ENCODE results near the gene LRRC71.

DNA sequence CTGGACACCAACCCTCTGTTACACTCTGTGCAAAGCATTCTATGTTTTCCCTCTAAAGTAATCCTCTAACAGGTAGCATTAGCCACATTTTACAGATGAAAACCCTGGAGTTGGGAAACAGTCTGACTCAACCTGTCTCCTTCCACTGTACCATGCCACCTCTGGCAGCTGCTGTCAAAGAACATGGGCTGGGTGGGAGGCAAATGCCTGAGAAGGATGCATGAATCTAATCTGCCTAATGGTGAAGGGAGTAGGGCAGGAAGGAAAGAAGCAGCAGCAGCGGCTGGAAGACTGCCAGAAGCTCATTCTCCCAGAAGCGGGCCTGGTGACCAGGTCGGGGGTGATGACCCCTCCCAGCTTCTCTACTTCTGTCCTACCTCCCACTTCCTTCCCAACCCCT lies 21.7 kb downstream of the LRRC71 start:
- TF ChIP-seq GATAD2A (CRISPR knock-in tag; IDR thresholded peaks at IDR 0.05) (no peak), MYNN (CRISPR knock-in tag; IDR thresholded peaks at IDR 0.05; ENCODE audit: low read depth) (no peak), ZNF768 (CRISPR knock-in tag; IDR thresholded peaks at IDR 0.05) (no peak), HNF4G (IDR thresholded peaks at IDR 0.05; ENCODE audit: borderline replicate concordance, low read depth, low read length) (no peak), HNF4G (CRISPR knock-in tag; IDR thresholded peaks at IDR 0.05; ENCODE audit: borderline replicate concordance, low read depth) (no peak), EZH2 (conservative IDR thresholded peaks at IDR 0.05; ENCODE audit: low read depth, low read length) (no peak), SIN3A (IDR thresholded peaks at IDR 0.05; ENCODE audit: borderline replicate concordance, low read depth, low read length) (no peak), RFX5 (IDR thresholded peaks at IDR 0.05; ENCODE audit: low read depth, low read length) (no peak), CHD2 (IDR thresholded peaks at IDR 0.05; ENCODE audit: low read depth, low read length) (no peak)
- TF ChIP-seq, protein P1, sequence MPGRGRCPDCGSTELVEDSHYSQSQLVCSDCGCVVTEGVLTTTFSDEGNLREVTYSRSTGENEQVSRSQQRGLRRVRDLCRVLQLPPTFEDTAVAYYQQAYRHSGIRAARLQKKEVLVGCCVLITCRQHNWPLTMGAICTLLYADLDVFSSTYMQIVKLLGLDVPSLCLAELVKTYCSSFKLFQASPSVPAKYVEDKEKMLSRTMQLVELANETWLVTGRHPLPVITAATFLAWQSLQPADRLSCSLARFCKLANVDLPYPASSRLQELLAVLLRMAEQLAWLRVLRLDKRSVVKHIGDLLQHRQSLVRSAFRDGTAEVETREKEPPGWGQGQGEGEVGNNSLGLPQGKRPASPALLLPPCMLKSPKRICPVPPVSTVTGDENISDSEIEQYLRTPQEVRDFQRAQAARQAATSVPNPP (CRISPR knock-in tag; IDR thresholded peaks at IDR 0.05), result no peak
- TF ChIP-seq, protein P2, sequence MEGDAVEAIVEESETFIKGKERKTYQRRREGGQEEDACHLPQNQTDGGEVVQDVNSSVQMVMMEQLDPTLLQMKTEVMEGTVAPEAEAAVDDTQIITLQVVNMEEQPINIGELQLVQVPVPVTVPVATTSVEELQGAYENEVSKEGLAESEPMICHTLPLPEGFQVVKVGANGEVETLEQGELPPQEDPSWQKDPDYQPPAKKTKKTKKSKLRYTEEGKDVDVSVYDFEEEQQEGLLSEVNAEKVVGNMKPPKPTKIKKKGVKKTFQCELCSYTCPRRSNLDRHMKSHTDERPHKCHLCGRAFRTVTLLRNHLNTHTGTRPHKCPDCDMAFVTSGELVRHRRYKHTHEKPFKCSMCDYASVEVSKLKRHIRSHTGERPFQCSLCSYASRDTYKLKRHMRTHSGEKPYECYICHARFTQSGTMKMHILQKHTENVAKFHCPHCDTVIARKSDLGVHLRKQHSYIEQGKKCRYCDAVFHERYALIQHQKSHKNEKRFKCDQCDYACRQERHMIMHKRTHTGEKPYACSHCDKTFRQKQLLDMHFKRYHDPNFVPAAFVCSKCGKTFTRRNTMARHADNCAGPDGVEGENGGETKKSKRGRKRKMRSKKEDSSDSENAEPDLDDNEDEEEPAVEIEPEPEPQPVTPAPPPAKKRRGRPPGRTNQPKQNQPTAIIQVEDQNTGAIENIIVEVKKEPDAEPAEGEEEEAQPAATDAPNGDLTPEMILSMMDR (CRISPR knock-in tag; IDR thresholded peaks at IDR 0.05), result no peak
- TF ChIP-seq, protein P3, sequence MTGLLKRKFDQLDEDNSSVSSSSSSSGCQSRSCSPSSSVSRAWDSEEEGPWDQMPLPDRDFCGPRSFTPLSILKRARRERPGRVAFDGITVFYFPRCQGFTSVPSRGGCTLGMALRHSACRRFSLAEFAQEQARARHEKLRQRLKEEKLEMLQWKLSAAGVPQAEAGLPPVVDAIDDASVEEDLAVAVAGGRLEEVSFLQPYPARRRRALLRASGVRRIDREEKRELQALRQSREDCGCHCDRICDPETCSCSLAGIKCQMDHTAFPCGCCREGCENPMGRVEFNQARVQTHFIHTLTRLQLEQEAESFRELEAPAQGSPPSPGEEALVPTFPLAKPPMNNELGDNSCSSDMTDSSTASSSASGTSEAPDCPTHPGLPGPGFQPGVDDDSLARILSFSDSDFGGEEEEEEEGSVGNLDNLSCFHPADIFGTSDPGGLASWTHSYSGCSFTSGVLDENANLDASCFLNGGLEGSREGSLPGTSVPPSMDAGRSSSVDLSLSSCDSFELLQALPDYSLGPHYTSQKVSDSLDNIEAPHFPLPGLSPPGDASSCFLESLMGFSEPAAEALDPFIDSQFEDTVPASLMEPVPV (CRISPR knock-in tag; IDR thresholded peaks at IDR 0.05), result no peak

Data from HepG2 (cell line).